Astrocyte (in vitro differentiated cells and primary cell): ENCODE results near the gene CORO6. TPM values are rescaled to one million over a fixed set of nuclear protein-coding genes. Genes with fewer than 3 reads are reported as not detected.

Experiments used
- DNase-seq: peaks from one replicate; pipeline ENCODE4 v3.0.0-alpha.2; 2010; ENCODE audit warnings: low read depth
- FAIRE-seq: peaks from 2 replicates; lab custom pipeline; 2011; peaks lifted over from hg19 to GRCh38; lab: Jason Lieb, UNC
- H2AFZ ChIP-seq: 2 replicates; pipeline ENCODE4 v1.6.0; 2012; ENCODE audit warnings: low read depth, low read length, inconsistent platforms
- H3K27ac ChIP-seq: 2 replicates; pipeline ENCODE4 v1.5.1; 2011; ENCODE audit warnings: low read depth, low read length, inconsistent platforms
- H3K27me3 ChIP-seq: 2 replicates; pipeline ENCODE4 v1.6.0; 2011; ENCODE audit warnings: low read length, inconsistent platforms; ENCODE audit not compliant: insufficient read depth
- H3K36me3 ChIP-seq: 2 replicates; pipeline ENCODE4 v1.5.1; 2011; ENCODE audit warnings: low read length, inconsistent platforms; ENCODE audit not compliant: insufficient read depth
- H3K4me1 ChIP-seq: 2 replicates; pipeline ENCODE4 v1.5.1; 2011; ENCODE audit warnings: low read length, inconsistent platforms; ENCODE audit not compliant: insufficient read depth
- H3K4me2 ChIP-seq: 2 replicates; pipeline ENCODE4 v1.6.0; 2012; ENCODE audit warnings: low read length, inconsistent platforms
- H3K4me3 ChIP-seq: 2 replicates; pipeline ENCODE4 v1.5.1; 2011; ENCODE audit warnings: low read depth, mild to moderate bottlenecking, low read length, inconsistent platforms; ENCODE audit not compliant: insufficient read depth
- H3K79me2 ChIP-seq: 2 replicates; pipeline ENCODE4 v1.6.0; 2012; ENCODE audit warnings: mild to moderate bottlenecking, low read length, inconsistent platforms; ENCODE audit not compliant: insufficient read depth
- H3K9ac ChIP-seq: 2 replicates; pipeline ENCODE4 v1.6.0; 2012; ENCODE audit warnings: mild to moderate bottlenecking, low read length, inconsistent platforms
- H3K9me3 ChIP-seq: 2 replicates; pipeline ENCODE4 v1.5.1; 2012; ENCODE audit warnings: low read depth, mild to moderate bottlenecking, low read length, inconsistent platforms; ENCODE audit not compliant: insufficient read depth
- H4K20me1 ChIP-seq: 2 replicates; pipeline ENCODE4 v1.6.0; 2012; ENCODE audit warnings: low read length, inconsistent platforms; ENCODE audit not compliant: insufficient read depth
- H3K27ac Mint-ChIP-seq: one replicate; pipeline ENCODE4 v1.8.0; 2021; ENCODE audit warnings: mild to moderate bottlenecking, mixed read lengths; ENCODE audit not compliant: unreplicated experiment
- H3K27me3 Mint-ChIP-seq: one replicate; pipeline ENCODE4 v1.8.0; 2021; ENCODE audit warnings: low read depth, mixed read lengths; ENCODE audit not compliant: unreplicated experiment
- H3K36me3 Mint-ChIP-seq: one replicate; pipeline ENCODE4 v1.8.0; 2021; ENCODE audit warnings: low read depth, mixed read lengths; ENCODE audit not compliant: unreplicated experiment
- H3K4me1 Mint-ChIP-seq: one replicate; pipeline ENCODE4 v1.8.0; 2021; ENCODE audit warnings: low read depth, mixed read lengths; ENCODE audit not compliant: unreplicated experiment
- H3K4me3 Mint-ChIP-seq: one replicate; pipeline ENCODE4 v1.8.0; 2021; ENCODE audit warnings: mild to moderate bottlenecking, moderate library complexity, mixed read lengths; ENCODE audit not compliant: unreplicated experiment
- H3K9me3 Mint-ChIP-seq: one replicate; pipeline ENCODE4 v1.8.0; 2021; ENCODE audit warnings: mild to moderate bottlenecking, mixed read lengths; ENCODE audit not compliant: unreplicated experiment
- EZH2 ChIP-seq: IDR thresholded peaks from 2 replicates; pipeline ENCODE4 v1.6.1; 2012; ENCODE audit warnings: mild to moderate bottlenecking, low read length, inconsistent platforms; ENCODE audit not compliant: insufficient read depth
- total RNA-seq: library from RNA; stranded (reverse); gene quantifications from 2 replicates; pipeline ENCODE4 v1.2.1, GENCODE V29; 2021
- TF ChIP-seq, protein P1 (sequence below): IDR thresholded peaks from 2 replicates; pipeline ENCODE4 v1.5.1; 2011; ENCODE audit warnings: low read depth, mild to moderate bottlenecking, inconsistent platforms, low read length, moderate library complexity; ENCODE audit not compliant: insufficient read depth

Gene CORO6
- total RNA-seq, 1 donor from 2014 or later: 8.9 TPM

DNA sequence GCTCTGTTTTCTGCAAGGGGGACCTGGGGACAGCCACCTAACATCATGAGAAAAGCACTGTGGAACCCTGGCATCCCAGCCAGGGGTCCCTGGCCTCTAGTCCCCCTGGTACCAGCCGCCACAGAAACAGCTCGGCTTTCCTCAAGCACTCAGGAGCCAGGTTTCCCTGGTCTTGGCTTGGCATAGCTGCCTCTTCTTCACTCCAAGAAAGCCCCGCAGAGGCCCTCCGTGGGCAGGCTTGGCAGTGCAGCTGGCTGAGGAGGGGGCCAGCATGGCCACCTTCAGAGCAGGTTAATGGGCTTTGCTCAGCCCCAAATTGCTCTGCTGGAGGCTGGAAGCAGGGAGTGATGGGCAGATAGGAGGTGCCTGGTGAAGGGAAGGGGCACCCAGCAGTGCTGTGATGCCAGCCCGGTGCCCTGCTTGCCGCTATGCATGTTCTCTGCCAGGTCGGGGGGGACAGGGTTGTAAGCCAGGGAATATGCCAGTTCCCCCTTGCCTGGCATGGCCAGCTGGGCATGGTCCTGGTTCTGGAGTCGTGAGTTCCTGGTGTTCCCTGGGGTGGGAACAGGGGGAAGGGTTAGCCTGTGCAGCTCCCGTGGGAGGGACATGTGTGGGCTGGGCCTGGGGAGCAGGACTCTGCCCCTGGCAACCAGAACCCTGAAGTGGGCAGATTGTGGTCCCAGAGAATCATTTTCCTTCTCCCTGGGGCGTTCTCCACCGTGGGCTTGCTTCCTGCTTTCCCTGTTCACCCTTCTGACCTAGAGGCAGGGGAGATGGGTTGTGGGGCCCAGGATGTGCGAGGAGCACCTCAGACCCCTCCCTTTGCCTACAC is 26.6 kb downstream of the CORO6 start:
- Histone ChIP-seq H3K9ac (no peak overlapping the region), H3K27ac (no peak overlapping the region), H3K4me3 (no peak overlapping the region), H3K79me2 (peaks cover 6% of the 10 kb centered on the region), H3K27me3 (peaks cover 12% of the 10 kb centered on the region), H3K4me1 (peaks cover 29% of the 10 kb centered on the region), H4K20me1 (peaks cover 53% of the 10 kb centered on the region), H3K36me3 (no peaks in the 10 kb centered on the region), H3K9me3 (no peaks in the 10 kb centered on the region), H3K4me2 (no peak overlapping the region), H2AFZ (no peak overlapping the region)
- DNase-seq (no peak), FAIRE-seq (no peak)
- Mint-ChIP-seq H3K9me3 (no peaks in the 10 kb centered on the region), H3K27ac (no peak overlapping the region), H3K27me3 (no peaks in the 10 kb centered on the region), H3K4me1 (peaks cover 8% of the 10 kb centered on the region), H3K4me3 (no peak overlapping the region), H3K36me3 (no peaks in the 10 kb centered on the region)
- TF ChIP-seq, protein P1, sequence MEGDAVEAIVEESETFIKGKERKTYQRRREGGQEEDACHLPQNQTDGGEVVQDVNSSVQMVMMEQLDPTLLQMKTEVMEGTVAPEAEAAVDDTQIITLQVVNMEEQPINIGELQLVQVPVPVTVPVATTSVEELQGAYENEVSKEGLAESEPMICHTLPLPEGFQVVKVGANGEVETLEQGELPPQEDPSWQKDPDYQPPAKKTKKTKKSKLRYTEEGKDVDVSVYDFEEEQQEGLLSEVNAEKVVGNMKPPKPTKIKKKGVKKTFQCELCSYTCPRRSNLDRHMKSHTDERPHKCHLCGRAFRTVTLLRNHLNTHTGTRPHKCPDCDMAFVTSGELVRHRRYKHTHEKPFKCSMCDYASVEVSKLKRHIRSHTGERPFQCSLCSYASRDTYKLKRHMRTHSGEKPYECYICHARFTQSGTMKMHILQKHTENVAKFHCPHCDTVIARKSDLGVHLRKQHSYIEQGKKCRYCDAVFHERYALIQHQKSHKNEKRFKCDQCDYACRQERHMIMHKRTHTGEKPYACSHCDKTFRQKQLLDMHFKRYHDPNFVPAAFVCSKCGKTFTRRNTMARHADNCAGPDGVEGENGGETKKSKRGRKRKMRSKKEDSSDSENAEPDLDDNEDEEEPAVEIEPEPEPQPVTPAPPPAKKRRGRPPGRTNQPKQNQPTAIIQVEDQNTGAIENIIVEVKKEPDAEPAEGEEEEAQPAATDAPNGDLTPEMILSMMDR: no peak
- TF ChIP-seq EZH2: no peak

GRCh38 chr17:29595107-29595942 is 27.4 kb downstream of the CORO6 start:
- no peak overlapping the region for H2AFZ ChIP-seq
- Mint-ChIP-seq H3K27me3 (no peaks in the 10 kb centered on the region), H3K4me1 (peaks cover 8% of the 10 kb centered on the region), H3K4me3 (peak overlapping the region; percentile 84), H3K36me3 (no peaks in the 10 kb centered on the region), H3K27ac (no peak overlapping the region), H3K9me3 (no peaks in the 10 kb centered on the region)
- no peaks in the 10 kb centered on the region for H3K36me3 ChIP-seq
- FAIRE-seq: no peak
- no peaks in the 10 kb centered on the region for H3K9me3 ChIP-seq
- H3K4me3 ChIP-seq: no peak overlapping the region
- peaks cover 49% of the 10 kb centered on the region for H4K20me1 ChIP-seq
- peaks cover 6% of the 10 kb centered on the region for H3K79me2 ChIP-seq
- TF ChIP-seq, protein P1: no peak
- H3K4me2 ChIP-seq: no peak overlapping the region
- peaks cover 37% of the 10 kb centered on the region for H3K4me1 ChIP-seq
- no peak overlapping the region for H3K27ac ChIP-seq
- no peak overlapping the region for H3K9ac ChIP-seq
- H3K27me3 ChIP-seq: peaks cover 12% of the 10 kb centered on the region
- DNase-seq: no peak
